ENCODE results near the gene SLC6A13. TPM values are rescaled to one million over a fixed set of nuclear protein-coding genes. Genes with fewer than 3 reads are reported as not detected.

Gene SLC6A13
- total and polyA plus RNA-seq, 10 of the 15 experiments (the other 5 are each of a cell fraction or from before 2014, with no cell fraction given): 0.18 to 1.2 (median 0.20) TPM; not detected in 3

DNA sequence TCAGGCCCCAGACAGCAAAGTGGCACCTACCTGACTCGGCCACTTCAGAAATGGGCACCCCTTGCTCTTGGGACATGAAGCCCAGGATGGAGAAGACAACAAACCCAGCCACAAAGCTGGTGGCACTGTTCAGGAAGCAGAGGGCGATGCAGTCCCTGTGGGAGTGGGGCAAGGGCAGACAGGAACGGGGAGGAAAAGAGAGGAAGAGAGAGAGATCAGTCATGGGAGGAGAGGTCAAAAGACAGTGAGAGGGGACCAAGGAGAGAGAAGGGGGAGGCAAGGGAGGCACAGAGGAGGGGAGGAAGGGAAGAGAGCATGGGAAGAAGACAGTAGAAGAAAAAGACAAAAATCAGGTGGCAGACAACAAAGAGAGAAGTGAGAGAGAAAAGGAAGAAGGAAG is 65.3 kb downstream of the SLC6A13 start:
- intact Hi-C loops (cut with micrococcal nuclease; ENCODE audit: unreplicated experiment): no loop called here
- RAD21 ChIA-PET (ENCODE audit: unreplicated experiment): no interaction called here

More for the DNA sequence above, 65.3 kb downstream of the SLC6A13 start:
- ChIA-PET POLR2A (no interaction called here), SMC1A (ENCODE audit: uncharacterized antibody, unreplicated experiment) (no interaction called here), CTCF (no interaction called here)
- FAIRE-seq (no peak), DNase-seq (ENCODE audit: low read depth, low spot score) (no peak), ATAC-seq (no peak)
- H3K4me2 ChIP-seq (ENCODE audit: control insufficient read depth, insufficient read depth): no peak overlapping the region
- no peak overlapping the region for H3K27ac ChIP-seq (ENCODE audit: control insufficient read depth, insufficient read depth)
- no peaks in the 10 kb centered on the region for H4K20me1 ChIP-seq (ENCODE audit: control insufficient read depth, insufficient read depth)
- in situ Hi-C loops (cut with MboI): no loop called here
- H3K36me3 ChIP-seq (ENCODE audit: control insufficient read depth in 2 of 2, insufficient read depth in 2 of 2, low read length in 1 of 2): no peaks in the 10 kb centered on the region
- WGBS (ENCODE audit: insufficient coverage, insufficient replicate concordance, low lambda C conversion rate, missing lambda C conversion rate): 34% methylated on average over 3 of the region's 3 CpGs
- peaks cover 0 to 2% of the 10 kb centered on the region in 2 experiments; a peak in 2 of 4 replicates for H3K27me3 ChIP-seq (replicated peaks in 1 of 2; ENCODE audit: control insufficient read depth in 2 of 2, insufficient read depth in 2 of 2, low read length in 1 of 2)
- H3K4me1 ChIP-seq (ENCODE audit: control insufficient read depth, insufficient read depth, low read length): no peaks in the 10 kb centered on the region
- no peak overlapping the region for H2AFZ ChIP-seq (ENCODE audit: control insufficient read depth, low read depth, low read length)
- H3K9ac ChIP-seq (ENCODE audit: control insufficient read depth, insufficient read depth, low read length): no peak overlapping the region
- H3K9me3 ChIP-seq (replicated peaks; ENCODE audit: control insufficient read depth, insufficient read depth, low read length): no peaks in the 10 kb centered on the region
- no peak overlapping the region for H3K4me3 ChIP-seq
- H3K79me2 ChIP-seq (ENCODE audit: control insufficient read depth, insufficient read depth, low read length): no peaks in the 10 kb centered on the region
- BruUV-seq (replicated peaks): no TSS peak
- TF ChIP-seq, protein P1, sequence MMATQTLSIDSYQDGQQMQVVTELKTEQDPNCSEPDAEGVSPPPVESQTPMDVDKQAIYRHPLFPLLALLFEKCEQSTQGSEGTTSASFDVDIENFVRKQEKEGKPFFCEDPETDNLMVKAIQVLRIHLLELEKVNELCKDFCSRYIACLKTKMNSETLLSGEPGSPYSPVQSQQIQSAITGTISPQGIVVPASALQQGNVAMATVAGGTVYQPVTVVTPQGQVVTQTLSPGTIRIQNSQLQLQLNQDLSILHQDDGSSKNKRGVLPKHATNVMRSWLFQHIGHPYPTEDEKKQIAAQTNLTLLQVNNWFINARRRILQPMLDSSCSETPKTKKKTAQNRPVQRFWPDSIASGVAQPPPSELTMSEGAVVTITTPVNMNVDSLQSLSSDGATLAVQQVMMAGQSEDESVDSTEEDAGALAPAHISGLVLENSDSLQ (IDR thresholded peaks at IDR 0.05): no peak
- TF ChIP-seq, protein P2, sequence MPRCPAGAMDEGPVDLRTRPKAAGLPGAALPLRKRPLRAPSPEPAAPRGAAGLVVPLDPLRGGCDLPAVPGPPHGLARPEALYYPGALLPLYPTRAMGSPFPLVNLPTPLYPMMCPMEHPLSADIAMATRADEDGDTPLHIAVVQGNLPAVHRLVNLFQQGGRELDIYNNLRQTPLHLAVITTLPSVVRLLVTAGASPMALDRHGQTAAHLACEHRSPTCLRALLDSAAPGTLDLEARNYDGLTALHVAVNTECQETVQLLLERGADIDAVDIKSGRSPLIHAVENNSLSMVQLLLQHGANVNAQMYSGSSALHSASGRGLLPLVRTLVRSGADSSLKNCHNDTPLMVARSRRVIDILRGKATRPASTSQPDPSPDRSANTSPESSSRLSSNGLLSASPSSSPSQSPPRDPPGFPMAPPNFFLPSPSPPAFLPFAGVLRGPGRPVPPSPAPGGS (IDR thresholded peaks at IDR 0.05; ENCODE audit: borderline replicate concordance, insufficient read depth, low read depth, low read length, poor library complexity, severe bottlenecking): no peak
- no peak for TF ChIP-seq STAT3 (IDR thresholded peaks at IDR 0.05; ENCODE audit: low read depth, low read length)
- no peak for TF ChIP-seq MTA2 (IDR thresholded peaks at IDR 0.05; ENCODE audit: low read depth)
- TF ChIP-seq, protein P3, sequence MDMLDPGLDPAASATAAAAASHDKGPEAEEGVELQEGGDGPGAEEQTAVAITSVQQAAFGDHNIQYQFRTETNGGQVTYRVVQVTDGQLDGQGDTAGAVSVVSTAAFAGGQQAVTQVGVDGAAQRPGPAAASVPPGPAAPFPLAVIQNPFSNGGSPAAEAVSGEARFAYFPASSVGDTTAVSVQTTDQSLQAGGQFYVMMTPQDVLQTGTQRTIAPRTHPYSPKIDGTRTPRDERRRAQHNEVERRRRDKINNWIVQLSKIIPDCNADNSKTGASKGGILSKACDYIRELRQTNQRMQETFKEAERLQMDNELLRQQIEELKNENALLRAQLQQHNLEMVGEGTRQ (IDR thresholded peaks at IDR 0.05; ENCODE audit: borderline replicate concordance, low read depth, low read length): no peak
- TF ChIP-seq MTA3 (IDR thresholded peaks at IDR 0.05; ENCODE audit: borderline replicate concordance, low read length): no peak
- no peak for TF ChIP-seq MEF2A (IDR thresholded peaks at IDR 0.05; ENCODE audit: insufficient read depth, low read depth, low read length)
- no peak for TF ChIP-seq CBFB (IDR thresholded peaks at IDR 0.05; ENCODE audit: low read depth)
